Occipital lobe (tissue), 2 donors: ENCODE data around the gene GAS5. TPM values are rescaled to one million over a fixed set of nuclear protein-coding genes. Genes with fewer than 3 reads are reported as not detected.

Source experiments
- DNase-seq: peaks from one replicate; lab custom pipeline; 2025; lab: John Stamatoyannopoulos, UW
- total RNA-seq: library from RNA; depleted of rRNA; stranded (reverse); fragments of >200 nt; gene quantifications from one replicate; pipeline ENCODE4 v1.2.3, GENCODE V29; 2014

Gene GAS5
- total RNA-seq, 1 donor from 2014 or later: 605 TPM

GRCh38 chr1:173824315-173825081, 43.3 kb downstream of the GAS5 start, which contains the start of the genes CENPL and DARS2:
TSS of gene CENPL (minus strand) at chr1:173824883. CDS start at chr1:173811299, 13,584 bp downstream.
TSS of gene DARS2 (plus strand) at chr1:173824673. CDS start at chr1:173825230, 557 bp downstream.
- peak; percentile 94 for DNase-seq

- DNase-seq: no peak
These were observed 43.9 kb downstream of the GAS5 start for GRCh38 chr1:173823781-173824314.

DNA sequence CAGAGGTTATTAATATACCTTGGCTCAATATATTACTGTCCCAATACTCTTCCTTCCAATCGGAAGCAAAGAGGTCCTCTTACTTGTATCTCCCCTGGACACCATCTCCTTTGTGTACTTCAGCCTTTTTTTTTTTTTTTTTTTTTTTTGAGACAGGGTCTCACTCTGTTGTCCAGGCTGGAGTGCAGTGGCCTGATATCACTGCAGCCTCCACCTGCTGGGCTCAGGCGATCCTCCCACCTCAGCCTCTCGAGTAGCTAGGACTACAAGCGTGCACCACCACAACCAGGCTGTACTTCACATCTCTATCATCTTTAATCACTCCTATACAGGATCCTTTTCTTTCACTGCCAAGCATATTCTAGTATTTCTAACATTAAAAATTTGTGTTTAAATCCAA, 46.1 kb downstream of the GAS5 start:
- DNase-seq: no peak

- DNase-seq: no peak
These were observed 49.3 kb downstream of the GAS5 start for GRCh38 chr1:173818459-173818858.

Other genes starting within 250 kb of the GAS5 start
- not detected for gene TEX50, start 232.7 kb downstream of the GAS5 start, total RNA-seq
- 26.2 TPM for gene ANKRD45, start 198.1 kb downstream of the GAS5 start, total RNA-seq
- gene KLHL20, start 153.0 kb downstream of the GAS5 start, total RNA-seq: 34.9 TPM
- 13.3 TPM for gene DARS2, start 43.3 kb downstream of the GAS5 start, total RNA-seq
- 25.6 TPM for gene CENPL, start 43.1 kb downstream of the GAS5 start, total RNA-seq
- 52.7 TPM for gene ZBTB37, start 391 bp upstream of the GAS5 start, total RNA-seq
- gene SERPINC1, start 49.3 kb upstream of the GAS5 start, total RNA-seq: 0.94 TPM
- gene RC3H1, start 154.4 kb upstream of the GAS5 start, total RNA-seq: 36.7 TPM